HG03139 (cell line): ENCODE results near the gene PRRG3.
"Not testable (repeated sequence)": the region's sequence is repeated elsewhere in the genome, so short reads cannot be mapped to it uniquely, and the experiment has no call there.

Experiments
- ATAC-seq: cut with Tn5 transposase; IDR thresholded peaks from one replicate; pipeline ENCODE4 v1.9.1; 2021; ENCODE audit not compliant: unreplicated experiment

Gene PRRG3

DNA sequence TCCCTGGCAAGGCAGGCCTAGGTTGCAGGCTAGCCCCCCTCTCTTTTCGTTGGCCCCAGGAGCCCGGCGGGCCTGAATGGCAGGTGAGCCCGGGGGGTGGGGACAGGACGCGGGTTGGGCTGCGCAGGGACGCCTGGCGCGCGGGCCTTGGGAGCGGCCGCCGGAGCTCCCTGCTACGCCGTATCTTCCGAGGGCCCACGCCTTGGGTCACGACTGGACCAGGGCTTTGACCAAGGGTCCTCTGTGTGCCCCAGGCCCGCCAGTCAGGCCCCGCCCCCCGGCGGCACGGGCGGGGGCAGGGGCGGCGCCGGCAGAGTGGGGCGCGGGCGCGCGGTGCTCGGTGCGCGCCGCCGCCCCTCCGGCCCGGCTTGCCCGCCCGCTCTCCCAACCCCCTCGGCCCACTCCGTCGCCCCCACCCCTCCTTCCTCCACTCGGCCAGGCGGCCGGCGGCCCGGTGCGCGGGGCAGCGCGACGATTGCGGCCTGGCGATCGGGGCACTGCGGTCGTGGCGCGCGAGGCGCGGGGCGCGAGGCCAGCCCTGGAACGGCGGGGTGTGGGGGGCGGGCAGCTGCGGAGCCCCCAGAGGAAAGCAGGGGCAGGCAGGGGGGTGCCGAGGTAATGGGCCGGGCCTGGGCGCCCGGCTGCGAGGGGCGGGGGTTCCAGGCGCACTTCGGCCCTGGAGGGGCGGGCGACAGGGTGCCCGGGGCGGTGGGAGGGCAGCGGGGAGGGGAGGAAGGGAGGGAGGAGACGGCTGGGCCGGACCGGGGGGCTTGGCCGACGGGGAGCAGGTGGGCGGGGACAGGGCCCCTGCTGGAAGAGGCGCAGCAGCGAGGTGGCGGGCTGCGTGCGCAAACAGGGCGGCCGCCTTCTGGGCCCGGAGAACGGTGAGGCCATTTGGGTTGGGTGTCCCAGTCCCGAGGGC, at the start of gene PRRG3:
TSS of gene PRRG3 (plus strand) at position 798 of the 922 bp plus-strand sequence. CDS start 3,357 bp downstream, outside the sequence.
- ATAC-seq, result no peak

DNA sequence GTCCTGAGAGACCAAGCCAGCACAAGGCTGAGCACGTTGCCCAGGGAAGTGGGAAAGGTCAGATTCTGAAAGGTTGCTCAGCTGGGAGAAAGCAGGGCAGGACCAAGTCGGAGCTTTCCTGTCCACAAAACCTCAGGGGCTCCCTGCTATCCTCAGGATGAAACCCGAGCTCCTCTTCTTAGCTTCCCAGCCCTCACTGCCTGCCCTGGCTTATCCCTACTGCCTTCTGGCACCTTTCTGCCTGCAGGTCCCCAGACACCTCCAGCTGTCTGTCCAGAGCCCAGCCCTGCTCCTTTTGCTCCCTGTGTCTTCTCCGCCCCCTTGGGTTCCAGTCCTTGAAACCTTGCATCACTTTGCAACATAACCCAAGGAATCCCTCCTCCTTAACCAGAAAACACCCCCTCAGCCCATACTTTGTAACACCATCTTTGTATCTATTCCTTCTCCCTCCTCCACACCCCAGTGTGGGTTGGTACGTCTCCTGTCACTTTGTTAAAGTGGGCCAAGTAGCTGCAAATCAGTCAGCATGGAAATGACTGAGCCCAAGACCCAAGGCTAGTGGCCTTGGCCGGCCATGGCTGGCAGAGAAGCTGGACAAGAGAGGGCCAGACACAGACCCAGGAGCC, 20.0 kb upstream of the PRRG3 start:
- no peak for ATAC-seq

DNA sequence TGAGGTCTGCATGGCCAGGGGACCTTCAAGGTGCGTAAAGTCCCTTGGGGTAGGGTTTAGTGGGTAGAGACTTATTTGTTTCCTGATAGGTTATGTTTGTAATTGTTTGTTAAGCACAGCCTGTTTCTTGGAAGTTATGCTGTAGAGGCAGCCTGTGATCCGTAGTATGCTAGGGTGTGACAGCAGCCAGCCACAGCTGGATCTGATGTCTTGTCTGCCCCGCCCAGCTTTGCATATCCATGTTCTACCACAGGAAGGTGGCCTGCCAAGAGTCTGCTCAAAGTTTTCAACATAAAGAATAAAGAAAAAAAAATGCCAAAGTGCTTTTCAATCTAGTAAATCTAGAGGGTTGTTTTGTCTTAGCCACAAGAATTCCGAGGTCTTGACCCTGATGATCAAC, 19.1 kb upstream of the PRRG3 start:
- no peak for ATAC-seq

DNA sequence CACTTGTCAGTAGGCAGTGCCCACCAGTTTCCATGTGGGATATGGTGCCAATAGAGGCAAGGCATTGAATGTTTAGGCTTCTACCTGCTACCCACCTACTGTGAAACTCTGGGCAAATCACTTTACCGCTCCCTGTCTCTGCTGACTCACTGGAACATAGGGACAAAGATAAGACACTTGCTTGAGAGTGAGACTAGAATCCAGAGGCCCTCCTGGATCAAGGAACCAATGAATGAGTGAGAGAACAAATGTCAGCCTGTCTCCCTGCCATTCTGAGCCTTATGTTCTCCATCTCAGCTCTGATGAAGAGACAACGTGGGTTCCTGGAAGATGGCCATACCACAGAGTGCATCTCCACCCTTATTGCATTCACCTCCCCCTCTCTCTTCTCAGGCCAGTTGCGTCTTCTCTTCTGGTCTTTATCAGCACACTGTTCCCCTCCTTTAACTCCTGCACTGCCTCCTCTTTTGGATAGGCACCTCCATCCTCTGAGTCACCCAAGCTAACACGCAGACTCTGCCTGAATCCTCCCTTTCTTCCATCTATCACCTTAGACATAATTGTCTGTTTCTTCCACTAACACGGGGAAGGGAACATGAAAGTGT, 15.4 kb upstream of the PRRG3 start:
- no peak for ATAC-seq

DNA sequence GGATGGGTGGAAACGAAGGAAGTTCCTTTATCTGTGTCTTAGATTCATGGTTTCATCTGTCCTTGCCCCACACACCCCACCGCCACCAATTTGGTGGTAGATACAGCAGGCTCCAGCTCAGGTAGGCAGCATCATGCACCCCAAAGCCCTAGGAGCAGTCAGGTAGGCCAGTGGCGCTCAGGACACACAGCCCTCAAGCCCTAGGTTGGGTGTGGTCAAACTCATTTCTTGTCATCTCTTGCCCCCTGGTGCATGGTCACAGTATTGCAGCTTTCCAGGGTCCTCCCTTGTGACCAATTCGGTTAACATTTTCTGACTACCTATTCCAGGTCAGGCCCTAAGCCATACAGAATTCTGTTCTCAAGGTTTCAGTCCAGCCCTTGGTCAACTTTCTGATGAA, 14.5 kb upstream of the PRRG3 start:
- ATAC-seq, result peak; percentile 86

DNA sequence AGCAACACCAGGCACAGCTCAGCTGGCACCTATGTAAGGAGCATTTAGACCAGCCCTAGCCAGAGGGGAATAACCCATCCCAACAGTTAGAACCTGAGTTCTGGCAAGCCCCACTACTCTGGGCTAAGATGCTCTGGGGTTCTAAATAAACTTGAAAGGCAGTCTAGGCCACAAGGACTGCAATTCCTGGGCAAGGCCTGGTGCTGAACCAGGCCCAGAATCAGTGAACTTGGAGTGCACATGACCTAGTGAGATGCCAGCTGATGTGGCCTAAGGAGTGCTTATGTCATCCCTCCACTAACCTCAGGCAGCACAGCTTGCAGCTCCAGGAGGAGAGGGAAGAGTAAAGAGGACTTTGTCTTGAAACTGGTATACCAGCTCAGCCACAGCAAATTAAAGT, 7.6 kb upstream of the PRRG3 start:
- no peak for ATAC-seq

DNA sequence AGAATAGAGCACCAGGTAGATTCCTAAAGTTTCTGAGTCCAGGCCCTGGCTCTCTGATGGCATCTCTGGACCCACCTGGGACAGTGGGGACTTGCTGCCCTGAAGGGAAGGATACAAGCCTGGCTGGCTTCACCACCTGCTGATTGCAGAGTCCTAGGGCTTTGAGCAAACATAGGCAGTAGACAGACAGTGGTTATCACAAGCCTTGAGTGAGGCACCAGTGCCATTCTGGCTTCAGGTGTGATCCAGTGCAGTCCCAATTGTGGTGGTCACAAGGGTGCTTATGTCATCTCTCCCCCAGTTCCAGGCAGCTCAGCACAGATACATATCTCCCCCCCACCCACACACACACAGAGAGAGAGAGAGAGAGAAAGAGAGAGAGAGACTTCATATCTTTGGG, 6.6 kb upstream of the PRRG3 start:
- ATAC-seq, result no peak

DNA sequence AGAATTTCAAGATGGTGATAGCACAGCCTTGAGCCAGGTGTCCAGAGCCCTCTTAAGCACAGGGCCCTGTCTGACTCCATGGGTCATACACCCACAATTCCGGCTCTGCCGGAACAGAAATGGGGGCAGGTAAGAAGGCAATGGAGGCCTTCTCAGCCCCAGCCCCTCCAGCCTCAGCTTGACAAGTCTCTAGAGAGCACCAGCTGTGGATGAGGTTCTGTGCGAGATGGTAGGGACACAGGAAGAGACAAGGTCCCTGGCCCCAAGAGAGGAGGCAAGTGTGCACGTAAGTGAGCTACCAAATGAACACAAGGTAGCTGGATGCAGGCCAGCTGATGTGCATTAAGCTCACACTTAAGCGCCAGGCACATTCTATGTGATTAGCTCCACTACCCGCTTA, 2.4 kb upstream of the PRRG3 start:
- no peak for ATAC-seq

DNA sequence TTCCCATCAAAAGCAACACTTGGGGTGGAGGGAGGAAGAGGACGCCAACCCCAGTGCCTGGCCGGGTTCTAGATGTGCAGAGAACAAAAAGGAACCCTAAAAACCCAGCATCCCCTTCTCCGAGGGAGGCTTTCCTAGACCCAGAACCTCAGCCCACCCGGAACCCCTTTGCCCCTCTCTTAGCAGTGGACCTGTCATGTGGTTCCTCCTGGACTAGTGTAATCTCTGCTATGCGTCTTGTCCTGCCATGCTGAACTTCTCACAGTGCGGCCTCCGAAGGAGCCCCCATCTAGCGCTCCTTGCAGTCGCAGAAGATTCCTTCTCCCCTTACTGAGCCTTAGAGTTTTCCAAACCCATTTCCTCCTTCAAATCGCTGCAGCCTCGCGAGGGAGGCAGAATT, 1.1 kb upstream of the PRRG3 start:
- ATAC-seq, result no peak

DNA sequence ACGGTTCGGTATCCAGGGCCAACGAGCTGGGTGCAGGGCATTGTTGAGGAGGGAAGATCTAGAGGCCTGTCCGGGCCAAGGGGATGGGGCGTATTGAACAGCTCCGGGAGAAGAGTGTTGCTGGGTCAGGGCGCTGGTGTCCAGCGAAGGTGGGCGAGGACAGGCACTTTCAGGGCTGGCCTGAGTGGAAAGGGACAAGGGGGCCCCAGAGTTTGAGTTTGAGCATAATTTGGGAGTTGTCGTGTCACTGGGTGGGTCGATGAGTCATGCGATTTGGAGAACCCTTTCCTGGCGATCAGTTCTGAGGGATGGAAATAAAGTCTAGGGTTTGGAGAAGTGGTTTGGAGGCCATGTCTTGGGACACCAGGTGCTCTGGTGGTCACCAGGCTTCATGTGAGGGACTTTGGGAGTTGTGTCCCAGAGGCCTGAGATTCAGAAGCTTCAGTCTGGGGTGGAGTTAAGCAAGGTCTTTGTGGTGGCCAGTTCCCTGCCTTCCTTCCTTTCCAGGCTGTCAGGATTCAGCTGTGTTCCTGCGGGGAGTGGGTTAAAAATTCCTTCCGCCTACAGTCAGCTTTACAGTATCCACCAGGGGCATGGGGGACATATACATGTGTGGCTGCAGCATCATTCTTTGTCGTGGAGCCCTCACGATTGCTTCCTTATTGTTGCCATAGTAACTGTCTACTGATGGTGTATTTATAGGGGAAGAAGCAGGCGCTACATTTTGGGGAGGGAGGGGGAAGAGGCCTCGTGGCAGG, 504 bp downstream of the PRRG3 start:
- no peak for ATAC-seq

DNA sequence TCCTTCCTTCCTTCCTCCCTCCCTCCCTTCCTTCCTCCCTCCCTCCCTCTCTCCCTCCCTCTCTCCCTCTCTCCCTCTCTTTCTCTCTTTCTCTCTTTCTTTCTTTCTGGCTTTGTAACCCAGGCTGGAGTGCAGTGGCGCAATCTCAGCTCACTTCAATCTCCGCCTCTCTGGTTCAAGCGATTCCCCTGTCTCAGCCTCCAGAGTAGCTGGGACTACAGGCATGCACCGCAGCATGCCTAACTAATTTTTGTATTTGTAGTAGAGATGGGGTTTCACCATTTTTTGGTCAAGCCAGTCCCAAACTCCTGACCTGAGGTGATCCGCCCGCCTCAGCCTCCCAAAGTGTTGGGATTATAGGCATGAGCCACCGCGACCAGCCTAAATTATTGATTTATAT, 1.8 kb downstream of the PRRG3 start:
- not testable (repeated sequence) for ATAC-seq

DNA sequence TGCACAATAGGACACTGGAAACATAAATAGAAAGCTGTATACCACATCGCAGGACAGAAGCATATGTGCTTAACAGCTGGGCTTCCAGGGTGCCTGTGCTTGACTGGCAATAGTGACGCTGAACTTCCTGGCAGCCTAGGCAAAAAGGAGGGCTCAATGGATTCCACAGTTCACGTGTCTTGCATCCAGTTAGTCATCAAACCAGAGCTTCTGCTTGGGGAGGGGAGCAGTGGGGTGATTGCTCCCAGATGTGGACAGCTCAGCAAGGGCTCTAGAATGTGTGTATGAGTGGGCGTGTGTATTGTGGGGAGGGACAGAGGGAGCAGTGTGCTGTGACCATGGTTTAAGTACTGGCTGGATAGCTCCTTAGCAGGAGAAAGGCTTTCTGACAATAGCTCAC, 2.3 kb downstream of the PRRG3 start:
- ATAC-seq, result no peak

DNA sequence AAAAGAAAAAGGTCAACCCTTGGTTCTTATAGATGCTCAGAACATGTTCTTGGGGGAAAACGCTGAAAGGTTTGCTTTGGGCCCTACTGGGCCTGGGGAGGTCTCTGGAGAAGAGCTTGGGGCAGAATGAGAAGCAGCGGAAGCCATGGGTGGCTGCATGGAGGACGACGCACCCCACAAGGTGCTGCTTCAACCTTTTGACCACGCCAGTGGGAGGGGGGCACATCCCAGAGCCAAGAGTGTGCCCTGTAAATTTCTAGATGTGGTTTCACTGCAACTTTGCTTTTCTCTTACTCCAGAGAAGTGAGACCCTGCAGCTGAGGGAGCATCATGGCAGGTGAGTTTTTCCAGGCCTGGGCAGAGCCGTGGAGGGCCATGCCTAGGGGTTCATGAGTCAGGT, 3.2 kb downstream of the PRRG3 start:
- ATAC-seq, result no peak

DNA sequence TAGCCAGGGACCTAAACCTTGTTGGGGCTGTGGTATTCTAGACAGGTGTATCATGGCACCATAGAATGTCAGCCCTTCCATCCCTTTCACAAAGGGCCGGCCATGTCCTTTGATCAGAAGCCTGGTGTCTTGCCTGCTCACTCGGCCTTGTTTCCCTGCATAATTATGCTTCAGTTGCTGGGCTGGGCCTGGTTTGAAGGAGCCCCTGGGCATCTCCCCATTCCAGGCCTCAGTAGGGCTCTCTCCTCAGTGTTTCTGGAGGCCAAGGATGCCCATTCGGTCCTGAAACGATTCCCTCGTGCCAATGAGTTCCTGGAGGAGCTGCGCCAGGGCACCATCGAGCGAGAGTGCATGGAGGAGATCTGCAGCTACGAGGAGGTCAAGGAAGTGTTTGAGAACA, 4.5 kb downstream of the PRRG3 start:
- no peak for ATAC-seq

DNA sequence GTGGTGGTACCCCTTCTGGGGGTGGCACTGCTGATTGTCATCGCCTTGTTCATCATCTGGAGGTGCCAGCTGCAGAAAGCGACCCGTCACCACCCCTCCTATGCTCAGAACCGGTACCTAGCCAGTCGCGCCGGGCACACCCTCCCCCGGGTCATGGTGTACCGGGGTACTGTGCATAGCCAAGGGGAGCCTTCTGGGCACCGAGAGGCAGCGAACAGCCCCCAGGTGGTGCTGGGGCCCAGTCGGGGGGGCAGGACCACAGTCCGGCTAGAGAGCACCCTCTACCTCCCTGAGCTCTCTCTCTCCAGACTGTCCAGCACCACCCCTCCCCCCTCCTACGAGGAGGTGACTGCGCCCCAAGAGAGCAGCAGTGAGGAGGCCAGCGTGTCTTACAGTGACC, 5.3 kb downstream of the PRRG3 start:
- ATAC-seq, result no peak

DNA sequence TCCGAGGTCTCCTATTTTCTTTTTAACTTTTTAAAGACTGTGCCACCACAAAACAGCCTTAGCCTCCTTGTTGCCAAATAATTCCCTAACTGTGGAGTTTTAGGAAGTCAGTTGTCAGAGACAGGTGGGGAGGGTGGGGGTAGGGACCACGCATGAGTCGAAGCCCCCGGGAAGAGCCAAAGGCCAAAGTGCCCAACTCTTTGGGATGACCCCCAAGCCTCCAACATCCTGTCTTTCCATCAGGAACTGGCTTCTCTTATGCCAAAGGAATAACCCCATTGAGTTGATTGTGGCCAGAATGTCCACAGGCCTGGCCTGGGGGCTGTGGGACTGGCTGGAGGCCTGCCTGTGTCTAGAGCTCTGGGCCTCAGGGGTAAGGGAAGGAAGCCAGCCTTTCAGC, 5.8 kb downstream of the PRRG3 start:
- no peak for ATAC-seq

DNA sequence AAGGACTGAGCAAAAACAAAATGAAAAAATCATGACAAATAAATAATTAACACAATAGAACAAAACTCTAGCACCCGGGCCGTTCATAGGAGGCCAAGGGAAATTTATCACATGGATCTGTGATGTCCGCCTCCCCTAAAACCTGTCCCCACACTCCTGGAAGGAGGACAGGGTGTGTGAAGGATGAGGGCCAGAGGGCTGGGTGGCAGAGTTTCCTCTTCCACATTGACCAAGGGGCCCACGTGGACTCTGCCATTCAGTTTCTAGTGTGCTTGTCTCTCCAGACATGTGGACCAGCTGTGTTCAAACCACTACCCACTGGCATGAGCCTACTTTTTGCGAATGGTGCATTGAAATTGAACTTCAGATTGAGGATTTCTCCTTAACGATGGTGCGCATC, 6.3 kb downstream of the PRRG3 start:
- ATAC-seq, result no peak

DNA sequence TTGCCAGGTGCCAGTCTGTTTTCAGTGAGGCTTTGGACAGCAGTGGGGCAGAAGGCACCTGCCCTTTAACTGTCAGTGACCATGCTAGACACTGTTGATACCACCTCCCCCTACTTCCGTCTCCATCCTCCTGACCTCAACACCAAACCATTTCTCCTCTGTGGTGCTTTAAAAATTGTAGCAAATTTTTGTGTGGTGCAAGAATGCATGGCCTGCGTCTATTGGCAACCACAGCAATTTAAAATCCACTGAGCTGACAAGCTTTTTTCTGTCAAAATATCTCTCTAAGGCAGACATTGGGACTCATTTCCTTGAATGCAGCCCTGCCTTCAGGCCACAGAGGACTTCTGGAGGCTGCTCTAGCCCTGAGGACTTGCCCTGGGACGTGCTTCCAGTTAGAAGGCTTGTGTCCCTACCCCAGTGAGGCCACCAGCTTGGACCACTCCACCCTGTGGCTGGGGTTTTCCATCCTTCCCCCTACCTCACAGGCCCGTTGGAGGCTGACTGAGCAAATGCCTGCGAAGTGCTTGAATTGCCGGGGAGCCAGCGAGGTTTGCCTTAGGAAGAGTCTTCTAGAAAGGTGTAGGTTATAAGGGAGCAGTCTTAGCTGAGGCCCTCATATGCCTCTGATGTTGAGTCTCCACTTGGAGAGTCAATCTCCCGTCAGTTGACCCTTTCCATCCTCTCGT, 6.9 kb downstream of the PRRG3 start:
- ATAC-seq, result no peak

DNA sequence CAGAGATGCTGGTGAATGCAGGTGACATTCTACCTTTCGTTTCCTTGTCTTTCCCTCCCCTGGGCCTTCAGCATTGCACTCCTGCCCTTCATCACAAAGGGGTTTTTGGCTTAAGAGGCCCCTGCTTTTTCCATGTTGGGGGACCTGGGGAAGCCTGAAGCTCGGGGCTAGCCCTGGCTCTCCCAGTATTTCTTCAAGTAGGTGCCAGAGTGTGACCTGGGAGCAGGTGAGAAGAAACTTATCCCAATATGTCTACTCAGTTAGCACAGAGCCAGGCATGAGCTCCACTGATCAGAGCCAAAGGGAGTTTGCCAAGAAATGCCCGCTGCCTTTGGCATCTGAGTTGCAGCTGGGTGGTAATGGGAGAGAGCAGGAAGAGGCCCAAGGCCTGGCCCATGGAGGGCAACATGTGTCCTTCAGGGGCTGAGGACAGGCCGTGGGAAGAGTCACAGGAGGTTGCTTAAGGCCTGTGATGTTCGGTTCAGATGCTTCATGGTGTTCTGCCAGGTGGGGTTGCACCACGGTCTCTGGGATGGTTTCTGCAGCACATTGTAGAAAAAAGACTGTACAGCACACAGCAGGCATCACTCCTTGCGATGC, 7.6 kb downstream of the PRRG3 start:
- no peak for ATAC-seq

DNA sequence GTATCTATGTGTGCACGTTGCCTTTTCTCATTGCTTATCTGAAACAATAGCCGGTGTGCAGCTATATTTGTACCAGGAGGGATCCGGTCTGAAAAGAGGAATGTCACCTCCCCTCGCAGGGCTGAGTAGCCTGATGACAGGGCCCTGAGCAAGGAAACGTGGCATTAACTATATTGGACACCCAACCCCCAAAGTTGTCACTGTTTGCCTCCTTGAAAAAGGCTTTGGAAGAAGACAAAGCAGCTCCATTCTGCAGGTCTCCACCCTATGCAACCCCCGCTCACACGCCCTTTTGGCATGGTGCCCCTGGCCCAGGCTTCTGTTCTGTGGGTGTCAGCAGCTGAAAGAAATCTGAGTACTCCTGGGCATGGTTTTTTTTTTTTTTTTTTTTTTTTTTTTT, 8.2 kb downstream of the PRRG3 start:
- no peak for ATAC-seq
